ENCODE results near the gene LIPG.

The LIPG gene

GRCh38 chr18:49546719-49547273 is 15.1 kb upstream of the LIPG start:
- TF ChIP-seq CTCF (conservative IDR thresholded peaks at IDR 0.05; ENCODE audit: low read depth) = no peak
- H3K27ac ChIP-seq = no peak overlapping the region
- DNase-seq (ENCODE audit: low spot score) = no peak
- ChIA-PET POLR2A (ENCODE audit: low non-redundant PET) (no interaction called here), CTCF (no interaction called here)

GRCh38 chr18:49547701-49548100 is 14.2 kb upstream of the LIPG start:
- TF ChIP-seq CTCF (conservative IDR thresholded peaks at IDR 0.05; ENCODE audit: low read depth) = no peak
- POLR2A ChIA-PET (ENCODE audit: low non-redundant PET) = no interaction called here
- CTCF ChIA-PET = no interaction called here
- peak; percentile 15 for DNase-seq (ENCODE audit: low spot score)
- no peak overlapping the region for H3K27ac ChIP-seq

- POLR2A ChIA-PET (ENCODE audit: low non-redundant PET) = no interaction called here
- no peak overlapping the region for H3K27ac ChIP-seq
- CTCF ChIA-PET = interaction anchor here (0.8 kb wide), 1 partner anchor 10 kb away, joined by 3 read pairs; no protein-coding TSS in a partner anchor
- no peak for TF ChIP-seq CTCF (conservative IDR thresholded peaks at IDR 0.05; ENCODE audit: low read depth)
- no peak for DNase-seq (ENCODE audit: low spot score)
These were observed 13.6 kb upstream of the LIPG start for GRCh38 chr18:49548229-49548636.

- CTCF ChIA-PET = no interaction called here
- no peak for TF ChIP-seq CTCF (conservative IDR thresholded peaks at IDR 0.05; ENCODE audit: low read depth)
These were observed 11.1 kb upstream of the LIPG start for GRCh38 chr18:49550621-49551339.

GRCh38 chr18:49553003-49553402 is 8.9 kb upstream of the LIPG start:
- POLR2A ChIA-PET (ENCODE audit: low non-redundant PET) = no interaction called here
- no peak for TF ChIP-seq CTCF (conservative IDR thresholded peaks at IDR 0.05; ENCODE audit: low read depth)
- no peak overlapping the region for H3K27ac ChIP-seq
- DNase-seq (ENCODE audit: low spot score) = no peak
- CTCF ChIA-PET = no interaction called here

More at GRCh38 chr18:49550621-49551339, 11.1 kb upstream of the LIPG start:
- no peak overlapping the region for H3K27ac ChIP-seq
- DNase-seq (ENCODE audit: low spot score) = no peak
- POLR2A ChIA-PET (ENCODE audit: low non-redundant PET) = no interaction called here

GRCh38 chr18:49555641-49556040 is 6.2 kb upstream of the LIPG start:
- ChIA-PET CTCF (interaction anchor here (0.8 kb wide), 1 partner anchor 14 kb away, joined by 3 read pairs; no protein-coding TSS in a partner anchor), POLR2A (ENCODE audit: low non-redundant PET) (no interaction called here)
- no peak for DNase-seq (ENCODE audit: low spot score)
- TF ChIP-seq CTCF (conservative IDR thresholded peaks at IDR 0.05; ENCODE audit: low read depth) = no peak
- no peak overlapping the region for H3K27ac ChIP-seq
